Mesenchymal stem cell (in vitro differentiated cells and primary cell): ENCODE results near the gene EN2.

Experiments used
- DNase-seq: peaks from one replicate; pipeline ENCODE4 v3.0.0-alpha.2; 2013
- H2AFZ ChIP-seq: one replicate; pipeline ENCODE4 v1.6.1; 2013; ENCODE audit warnings: low read depth, mild to moderate bottlenecking, control low read depth, inconsistent platforms, low read length, moderate library complexity
- H2AK5ac ChIP-seq: 2 replicates; pipeline ENCODE4 v1.6.1; 2013; ENCODE audit warnings: low read length, moderate library complexity, mild to moderate bottlenecking, inconsistent platforms; ENCODE audit not compliant: severe bottlenecking
- H2BK120ac ChIP-seq: one replicate; pipeline ENCODE4 v1.6.1; 2013; ENCODE audit warnings: low read depth, mild to moderate bottlenecking, inconsistent platforms, low read length, moderate library complexity
- H2BK12ac ChIP-seq, 2 experiments: one replicate each; pipeline ENCODE4 v1.6.1; 2013; ENCODE audit warnings: inconsistent platforms in 2 of 2, low read length in 2 of 2, mild to moderate bottlenecking in 2 of 2, moderate library complexity in 2 of 2, control low read depth in 1 of 2
- H2BK15ac ChIP-seq: one replicate; pipeline ENCODE4 v1.6.1; 2013; ENCODE audit warnings: mild to moderate bottlenecking, low read depth, inconsistent platforms; ENCODE audit not compliant: poor library complexity, severe bottlenecking
- H2BK5ac ChIP-seq: 2 replicates; pipeline ENCODE4 v1.6.1; 2013; ENCODE audit warnings: low read depth, mild to moderate bottlenecking, low read length, control low read depth, inconsistent platforms; ENCODE audit not compliant: poor library complexity, severe bottlenecking
- H3K14ac ChIP-seq, 2 experiments: one replicate each; pipeline ENCODE4 v1.6.1; 2013; ENCODE audit warnings: inconsistent platforms in 2 of 2, low read length in 2 of 2, control low read depth in 1 of 2, mild to moderate bottlenecking in 1 of 2, moderate library complexity in 1 of 2
- H3K18ac ChIP-seq, 2 experiments: one replicate each; pipeline ENCODE4 v1.6.1; 2013; ENCODE audit warnings: inconsistent platforms in 2 of 2, low read length in 2 of 2, control low read depth in 1 of 2, low read depth in 1 of 2, mild to moderate bottlenecking in 1 of 2
- H3K23ac ChIP-seq, 2 experiments: one replicate each; pipeline ENCODE4 v1.6.1; 2013; ENCODE audit warnings: inconsistent platforms in 2 of 2, low read length in 2 of 2, mild to moderate bottlenecking in 2 of 2, moderate library complexity in 2 of 2, control low read depth in 1 of 2
- H3K27ac ChIP-seq: 2 replicates; pipeline ENCODE4 v1.5.1; 2013; ENCODE audit warnings: mild to moderate bottlenecking, moderate library complexity, low read length, control low read depth, inconsistent platforms; ENCODE audit not compliant: poor library complexity, severe bottlenecking
- H3K27me3 ChIP-seq, 2 experiments: 2 replicates each; pipeline versions ENCODE4 v1.6.1 to v1.7.0; 2013; ENCODE audit warnings: low read length in 2 of 2, mild to moderate bottlenecking in 2 of 2, moderate library complexity in 2 of 2, control low read depth in 1 of 2, inconsistent platforms in 1 of 2; ENCODE audit not compliant: control insufficient read depth in 1 of 2, insufficient read depth in 1 of 2
- H3K36me3 ChIP-seq, 2 experiments: 2 replicates each; pipeline versions ENCODE4 v1.6.1 to v1.7.0; 2013; ENCODE audit warnings: low read length in 2 of 2, control low read depth in 1 of 2, inconsistent platforms in 1 of 2, low read depth in 1 of 2, mild to moderate bottlenecking in 1 of 2; ENCODE audit not compliant: insufficient read depth in 2 of 2, control insufficient read depth in 1 of 2
- H3K4ac ChIP-seq, 2 experiments: one replicate each; pipeline ENCODE4 v1.6.1; 2013; ENCODE audit warnings: inconsistent platforms in 2 of 2, low read length in 2 of 2, mild to moderate bottlenecking in 2 of 2, moderate library complexity in 2 of 2, control low read depth in 1 of 2, low read depth in 1 of 2
- H3K4me1 ChIP-seq: 2 replicates; pipeline ENCODE4 v1.6.1; 2013; ENCODE audit warnings: low read depth, low read length, control low read depth; ENCODE audit not compliant: control insufficient read depth, insufficient read depth
- H3K4me2 ChIP-seq: 2 replicates; pipeline ENCODE4 v1.6.1; 2013; ENCODE audit warnings: low read length, mild to moderate bottlenecking, inconsistent platforms; ENCODE audit not compliant: poor library complexity, severe bottlenecking
- H3K4me3 ChIP-seq, 2 experiments: 2 replicates each; pipeline versions ENCODE4 v1.5.1 to v1.7.0; 2013; ENCODE audit warnings: low read length in 2 of 2, mild to moderate bottlenecking in 2 of 2, control low read depth in 1 of 2, low read depth in 1 of 2; ENCODE audit not compliant: insufficient read depth in 1 of 2
- H3K79me1 ChIP-seq: replicated peaks from 2 replicates; pipeline ENCODE4 v1.6.1; 2013; ENCODE audit warnings: mild to moderate bottlenecking, control low read depth, low read length, inconsistent platforms; ENCODE audit not compliant: poor library complexity, severe bottlenecking
- H3K9ac ChIP-seq: 2 replicates; pipeline ENCODE4 v1.7.0; 2013; ENCODE audit warnings: mild to moderate bottlenecking, low read length, moderate library complexity
- H3K9me3 ChIP-seq: 2 replicates; pipeline ENCODE4 v1.7.0; 2013; ENCODE audit warnings: mild to moderate bottlenecking, low read length; ENCODE audit not compliant: control insufficient read depth
- H4K8ac ChIP-seq: one replicate; pipeline ENCODE4 v1.6.1; 2013; ENCODE audit warnings: inconsistent platforms, mild to moderate bottlenecking, low read length, moderate library complexity
- H4K91ac ChIP-seq: one replicate; pipeline ENCODE4 v1.6.1; 2013; ENCODE audit warnings: mild to moderate bottlenecking, low read length, inconsistent platforms
- WGBS: methylation state at CpG from one replicate; pipeline ENCODE4 v1.1.7; 2013; ENCODE audit warnings: mixed read lengths; 5-methylcytosine and 5-hydroxymethylcytosine counted together

EN2 gene

GRCh38 chr7:155416646-155417380, 41.1 kb upstream of the EN2 start:
- Histone ChIP-seq H3K9me3 (no peaks in the 10 kb centered on the region), H3K18ac (no peak overlapping the region), H4K91ac (no peak overlapping the region), H3K36me3 (no peaks in the 10 kb centered on the region), H3K9ac (no peak overlapping the region), H3K4me3 (no peak overlapping the region), H3K79me1 (no peaks in the 10 kb centered on the region), H3K14ac (no peak overlapping the region), H2BK120ac (no peak overlapping the region), H3K4ac (no peak overlapping the region), H2BK15ac (no peak overlapping the region), H3K4me2 (no peak overlapping the region), H2AK5ac (no peak overlapping the region), H3K27me3 (peaks cover 18 to 40% of the 10 kb centered on the region in 2 experiments), H4K8ac (no peak overlapping the region), H2BK12ac (no peak overlapping the region), H3K27ac (no peak overlapping the region), H2AFZ (no peak overlapping the region), H2BK5ac (no peak overlapping the region), H3K23ac (no peak overlapping the region), H3K4me1 (no peaks in the 10 kb centered on the region)
- WGBS = 80% methylated on average over 16 of the region's 17 CpGs
- DNase-seq = no peak

DNA sequence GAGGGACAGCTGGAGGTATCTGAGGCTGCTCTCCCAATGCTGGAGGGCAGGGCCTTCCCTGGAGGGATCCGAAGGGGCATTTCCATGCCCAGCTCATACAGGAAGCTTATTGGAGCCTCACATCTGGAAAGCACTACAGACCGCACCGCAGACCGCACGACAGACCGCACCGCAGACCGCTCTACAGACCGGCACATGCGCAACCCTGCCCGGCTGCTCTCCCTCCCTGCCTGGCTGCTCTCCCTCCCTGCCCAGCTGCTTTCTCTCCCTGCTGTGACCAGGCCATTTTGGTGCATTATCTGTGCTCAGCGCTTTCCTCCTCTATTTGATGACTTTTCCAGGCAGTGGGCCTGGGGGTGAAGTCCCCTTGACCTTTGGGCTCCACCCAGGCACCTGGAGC, 39.6 kb upstream of the EN2 start:
- no peak overlapping the region for H2AK5ac ChIP-seq
- no peaks in the 10 kb centered on the region for H3K4me1 ChIP-seq
- H3K4me3 ChIP-seq = no peak overlapping the region
- 88% methylated on average over 12 of the region's 12 CpGs for WGBS
- no peak overlapping the region for H3K14ac ChIP-seq
- peaks cover 22 to 43% of the 10 kb centered on the region in 2 experiments for H3K27me3 ChIP-seq
- no peaks in the 10 kb centered on the region for H3K79me1 ChIP-seq
- no peak overlapping the region for H2BK5ac ChIP-seq
- no peak overlapping the region for H4K8ac ChIP-seq
- no peak overlapping the region for H3K18ac ChIP-seq
- no peak for DNase-seq
- H2BK12ac ChIP-seq = no peak overlapping the region
- no peaks in the 10 kb centered on the region for H3K36me3 ChIP-seq
- no peak overlapping the region for H3K9ac ChIP-seq
- H2AFZ ChIP-seq = no peak overlapping the region
- no peaks in the 10 kb centered on the region for H3K9me3 ChIP-seq
- no peak overlapping the region for H3K23ac ChIP-seq
- H4K91ac ChIP-seq = no peak overlapping the region
- H2BK120ac ChIP-seq = no peak overlapping the region
- no peak overlapping the region for H3K4ac ChIP-seq
- H3K4me2 ChIP-seq = no peak overlapping the region
- H2BK15ac ChIP-seq = no peak overlapping the region
- H3K27ac ChIP-seq = no peak overlapping the region

GRCh38 chr7:155418941-155419755, 38.8 kb upstream of the EN2 start:
- no peak overlapping the region for H3K4me2 ChIP-seq
- H3K23ac ChIP-seq = no peak overlapping the region
- no peak overlapping the region for H3K4ac ChIP-seq
- WGBS = 86% methylated on average over 16 of the region's 16 CpGs
- H2BK15ac ChIP-seq = no peak overlapping the region
- no peak overlapping the region for H3K9ac ChIP-seq
- H3K79me1 ChIP-seq = no peaks in the 10 kb centered on the region
- no peak overlapping the region for H3K4me3 ChIP-seq
- H3K4me1 ChIP-seq = no peaks in the 10 kb centered on the region
- no peak overlapping the region for H3K27ac ChIP-seq
- H2BK120ac ChIP-seq = no peak overlapping the region
- peaks cover 22 to 50% of the 10 kb centered on the region in 2 experiments for H3K27me3 ChIP-seq
- no peaks in the 10 kb centered on the region for H3K9me3 ChIP-seq
- no peak overlapping the region for H2BK12ac ChIP-seq
- H2AFZ ChIP-seq = no peak overlapping the region
- H2BK5ac ChIP-seq = no peak overlapping the region
- no peaks in the 10 kb centered on the region for H3K36me3 ChIP-seq
- H2AK5ac ChIP-seq = no peak overlapping the region
- H4K8ac ChIP-seq = no peak overlapping the region
- DNase-seq = no peak
- no peak overlapping the region for H3K18ac ChIP-seq
- H3K14ac ChIP-seq = no peak overlapping the region
- no peak overlapping the region for H4K91ac ChIP-seq

GRCh38 chr7:155420116-155420515, 37.8 kb upstream of the EN2 start:
- Histone ChIP-seq H3K4ac (no peak overlapping the region), H2AK5ac (no peak overlapping the region), H3K4me3 (no peak overlapping the region), H3K23ac (no peak overlapping the region), H3K9ac (no peak overlapping the region), H2BK5ac (no peak overlapping the region), H3K27me3 (peaks cover 22 to 60% of the 10 kb centered on the region in 2 experiments), H3K27ac (no peak overlapping the region), H2AFZ (no peak overlapping the region), H2BK120ac (no peak overlapping the region), H4K91ac (no peak overlapping the region), H3K14ac (no peak overlapping the region), H4K8ac (no peak overlapping the region), H3K4me2 (no peak overlapping the region), H3K9me3 (no peaks in the 10 kb centered on the region), H3K4me1 (no peaks in the 10 kb centered on the region), H2BK15ac (no peak overlapping the region), H3K18ac (no peak overlapping the region), H3K79me1 (no peaks in the 10 kb centered on the region), H3K36me3 (no peaks in the 10 kb centered on the region), H2BK12ac (no peak overlapping the region)
- 73% methylated on average over 8 of the region's 8 CpGs for WGBS
- DNase-seq = no peak
